HepG2 (cell line): ENCODE measurements around the gene LRP1-AS. TPM values are rescaled to one million over a fixed set of nuclear protein-coding genes. Genes with fewer than 3 reads are reported as not detected.

Experiments
- ATF7-NPFF ChIP-seq: sonication (generic); formaldehyde crosslinking; IDR thresholded peaks from 2 replicates; pipeline ENCODE4 v1.8.1; 2023; ENCODE audit warnings: mild to moderate bottlenecking, low read depth, missing genetic modification reagents, moderate library complexity
- MYC ChIP-seq: sonication (generic); formaldehyde crosslinking; IDR thresholded peaks from 2 replicates; pipeline ENCODE4 v1.9.0; 2021; ENCODE audit warnings: missing genetic modification reagents, borderline replicate concordance
- SP140L ChIP-seq: sonication (generic); formaldehyde crosslinking; IDR thresholded peaks from 2 replicates; pipeline ENCODE4 v1.4.0; 2020; ENCODE audit warnings: missing genetic modification reagents, borderline replicate concordance
- ZNF605 ChIP-seq: sonication (generic); formaldehyde crosslinking; IDR thresholded peaks from 2 replicates; pipeline ENCODE4 v1.8.0; 2022; ENCODE audit warnings: mild to moderate bottlenecking, missing genetic modification reagents
- polyA plus RNA-seq, 8 experiments: library from polyadenylated mRNA; depleted of rRNA in 3 of 8; stranded (reverse) in 7 of 8; unstranded in 1 of 8; fragments of >200 nt; fragmentation: Illumina TruSeq in 4 of 8; extraction: Trizol in 4 of 8; gene quantifications; 2 replicates each; pipeline versions ENCODE4 v1.2.1 to v1.2.3, GENCODE V29; 2011 to 2016; ENCODE audit warnings: low read depth in 4 of 8, missing spikeins in 1 of 8, mixed read lengths in 1 of 8; ENCODE audit not compliant: insufficient read depth in 1 of 8
- total RNA-seq, 5 experiments: library from RNA; depleted of rRNA; stranded (reverse); fragments of >200 nt; fragmentation: Illumina TruSeq; extraction: Trizol; gene quantifications; 2 replicates each; pipeline ENCODE4 v1.2.3, GENCODE V29; 2016; ENCODE audit warnings: low read depth in 1 of 5
- TF ChIP-seq, protein P1 (sequence below): sonication (generic); formaldehyde crosslinking; IDR thresholded peaks from 2 replicates; pipeline ENCODE4 v1.4.0; 2020; ENCODE audit warnings: mild to moderate bottlenecking, missing genetic modification reagents
- TF ChIP-seq, protein P2 (sequence below): fragments of 450-650 bp; IDR thresholded peaks from 2 replicates; pipeline ENCODE4 v1.6.1; 2016
- TF ChIP-seq, protein P3 (sequence below): sonication (generic); formaldehyde crosslinking; IDR thresholded peaks from 2 replicates; pipeline ENCODE4 v1.4.0; 2020; ENCODE audit warnings: missing genetic modification reagents

LRP1-AS gene
- total and polyA plus RNA-seq, 2 of the 13 experiments (the other 11 are each of a cell fraction or from before 2014, with no cell fraction given) = 0.20 TPM; not detected in 1

DNA sequence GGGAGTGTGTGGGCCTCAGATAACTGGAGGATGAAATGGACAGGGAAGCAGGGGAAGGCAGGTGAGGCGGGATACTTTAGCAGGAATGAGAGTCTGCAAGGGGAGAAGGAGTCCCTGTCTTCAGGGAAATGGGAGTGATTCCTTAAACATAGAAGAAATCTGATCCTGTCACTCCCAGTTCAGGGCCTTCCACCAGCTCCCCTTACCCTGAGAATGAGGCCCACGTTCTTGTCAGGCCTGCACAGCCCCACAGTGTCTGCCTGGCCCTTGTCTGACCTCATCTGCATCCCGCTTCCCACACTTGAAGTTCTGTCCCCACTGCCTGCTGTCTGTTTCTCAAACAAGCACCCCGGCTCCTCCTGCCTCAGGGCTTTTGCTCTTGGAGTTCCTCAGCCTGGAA lies 12.6 kb upstream of the LRP1-AS start (continued):
- TF ChIP-seq, protein P1, sequence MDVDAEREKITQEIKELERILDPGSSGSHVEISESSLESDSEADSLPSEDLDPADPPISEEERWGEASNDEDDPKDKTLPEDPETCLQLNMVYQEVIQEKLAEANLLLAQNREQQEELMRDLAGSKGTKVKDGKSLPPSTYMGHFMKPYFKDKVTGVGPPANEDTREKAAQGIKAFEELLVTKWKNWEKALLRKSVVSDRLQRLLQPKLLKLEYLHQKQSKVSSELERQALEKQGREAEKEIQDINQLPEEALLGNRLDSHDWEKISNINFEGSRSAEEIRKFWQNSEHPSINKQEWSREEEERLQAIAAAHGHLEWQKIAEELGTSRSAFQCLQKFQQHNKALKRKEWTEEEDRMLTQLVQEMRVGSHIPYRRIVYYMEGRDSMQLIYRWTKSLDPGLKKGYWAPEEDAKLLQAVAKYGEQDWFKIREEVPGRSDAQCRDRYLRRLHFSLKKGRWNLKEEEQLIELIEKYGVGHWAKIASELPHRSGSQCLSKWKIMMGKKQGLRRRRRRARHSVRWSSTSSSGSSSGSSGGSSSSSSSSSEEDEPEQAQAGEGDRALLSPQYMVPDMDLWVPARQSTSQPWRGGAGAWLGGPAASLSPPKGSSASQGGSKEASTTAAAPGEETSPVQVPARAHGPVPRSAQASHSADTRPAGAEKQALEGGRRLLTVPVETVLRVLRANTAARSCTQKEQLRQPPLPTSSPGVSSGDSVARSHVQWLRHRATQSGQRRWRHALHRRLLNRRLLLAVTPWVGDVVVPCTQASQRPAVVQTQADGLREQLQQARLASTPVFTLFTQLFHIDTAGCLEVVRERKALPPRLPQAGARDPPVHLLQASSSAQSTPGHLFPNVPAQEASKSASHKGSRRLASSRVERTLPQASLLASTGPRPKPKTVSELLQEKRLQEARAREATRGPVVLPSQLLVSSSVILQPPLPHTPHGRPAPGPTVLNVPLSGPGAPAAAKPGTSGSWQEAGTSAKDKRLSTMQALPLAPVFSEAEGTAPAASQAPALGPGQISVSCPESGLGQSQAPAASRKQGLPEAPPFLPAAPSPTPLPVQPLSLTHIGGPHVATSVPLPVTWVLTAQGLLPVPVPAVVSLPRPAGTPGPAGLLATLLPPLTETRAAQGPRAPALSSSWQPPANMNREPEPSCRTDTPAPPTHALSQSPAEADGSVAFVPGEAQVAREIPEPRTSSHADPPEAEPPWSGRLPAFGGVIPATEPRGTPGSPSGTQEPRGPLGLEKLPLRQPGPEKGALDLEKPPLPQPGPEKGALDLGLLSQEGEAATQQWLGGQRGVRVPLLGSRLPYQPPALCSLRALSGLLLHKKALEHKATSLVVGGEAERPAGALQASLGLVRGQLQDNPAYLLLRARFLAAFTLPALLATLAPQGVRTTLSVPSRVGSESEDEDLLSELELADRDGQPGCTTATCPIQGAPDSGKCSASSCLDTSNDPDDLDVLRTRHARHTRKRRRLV (CRISPR knock-in tag) = no peak
- TF ChIP-seq, protein P2, sequence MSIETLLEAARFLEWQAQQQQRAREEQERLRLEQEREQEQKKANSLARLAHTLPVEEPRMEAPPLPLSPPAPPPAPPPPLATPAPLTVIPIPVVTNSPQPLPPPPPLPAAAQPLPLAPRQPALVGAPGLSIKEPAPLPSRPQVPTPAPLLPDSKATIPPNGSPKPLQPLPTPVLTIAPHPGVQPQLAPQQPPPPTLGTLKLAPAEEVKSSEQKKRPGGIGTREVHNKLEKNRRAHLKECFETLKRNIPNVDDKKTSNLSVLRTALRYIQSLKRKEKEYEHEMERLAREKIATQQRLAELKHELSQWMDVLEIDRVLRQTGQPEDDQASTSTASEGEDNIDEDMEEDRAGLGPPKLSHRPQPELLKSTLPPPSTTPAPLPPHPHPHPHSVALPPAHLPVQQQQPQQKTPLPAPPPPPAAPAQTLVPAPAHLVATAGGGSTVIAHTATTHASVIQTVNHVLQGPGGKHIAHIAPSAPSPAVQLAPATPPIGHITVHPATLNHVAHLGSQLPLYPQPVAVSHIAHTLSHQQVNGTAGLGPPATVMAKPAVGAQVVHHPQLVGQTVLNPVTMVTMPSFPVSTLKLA = no peak
- no peak for TF ChIP-seq MYC (CRISPR knock-in tag)
- TF ChIP-seq ATF7-NPFF (CRISPR knock-in tag) = no peak
- TF ChIP-seq ZNF605 (CRISPR knock-in tag) = no peak
- TF ChIP-seq, protein P3, sequence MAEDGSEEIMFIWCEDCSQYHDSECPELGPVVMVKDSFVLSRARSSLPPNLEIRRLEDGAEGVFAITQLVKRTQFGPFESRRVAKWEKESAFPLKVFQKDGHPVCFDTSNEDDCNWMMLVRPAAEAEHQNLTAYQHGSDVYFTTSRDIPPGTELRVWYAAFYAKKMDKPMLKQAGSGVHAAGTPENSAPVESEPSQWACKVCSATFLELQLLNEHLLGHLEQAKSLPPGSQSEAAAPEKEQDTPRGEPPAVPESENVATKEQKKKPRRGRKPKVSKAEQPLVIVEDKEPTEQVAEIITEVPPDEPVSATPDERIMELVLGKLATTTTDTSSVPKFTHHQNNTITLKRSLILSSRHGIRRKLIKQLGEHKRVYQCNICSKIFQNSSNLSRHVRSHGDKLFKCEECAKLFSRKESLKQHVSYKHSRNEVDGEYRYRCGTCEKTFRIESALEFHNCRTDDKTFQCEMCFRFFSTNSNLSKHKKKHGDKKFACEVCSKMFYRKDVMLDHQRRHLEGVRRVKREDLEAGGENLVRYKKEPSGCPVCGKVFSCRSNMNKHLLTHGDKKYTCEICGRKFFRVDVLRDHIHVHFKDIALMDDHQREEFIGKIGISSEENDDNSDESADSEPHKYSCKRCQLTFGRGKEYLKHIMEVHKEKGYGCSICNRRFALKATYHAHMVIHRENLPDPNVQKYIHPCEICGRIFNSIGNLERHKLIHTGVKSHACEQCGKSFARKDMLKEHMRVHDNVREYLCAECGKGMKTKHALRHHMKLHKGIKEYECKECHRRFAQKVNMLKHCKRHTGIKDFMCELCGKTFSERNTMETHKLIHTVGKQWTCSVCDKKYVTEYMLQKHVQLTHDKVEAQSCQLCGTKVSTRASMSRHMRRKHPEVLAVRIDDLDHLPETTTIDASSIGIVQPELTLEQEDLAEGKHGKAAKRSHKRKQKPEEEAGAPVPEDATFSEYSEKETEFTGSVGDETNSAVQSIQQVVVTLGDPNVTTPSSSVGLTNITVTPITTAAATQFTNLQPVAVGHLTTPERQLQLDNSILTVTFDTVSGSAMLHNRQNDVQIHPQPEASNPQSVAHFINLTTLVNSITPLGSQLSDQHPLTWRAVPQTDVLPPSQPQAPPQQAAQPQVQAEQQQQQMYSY (CRISPR knock-in tag) = no peak
- TF ChIP-seq SP140L (CRISPR knock-in tag) = no peak
